ENCODE data around the gene FAM53C.
"Not testable (repeated sequence)": the region's sequence is repeated elsewhere in the genome, so short reads cannot be mapped to it uniquely, and the experiment has no call there.

FAM53C gene

GRCh38 chr5:138351517-138351916 lies 13.5 kb downstream of the FAM53C start:
- no peak for DNase-seq (ENCODE audit: low spot score)

- DNase-seq (ENCODE audit: low spot score), result peak; percentile 95
Observed at GRCh38 chr5:138352071-138352721, 14.1 kb downstream of the FAM53C start, which contains the start of gene KDM3B. TSS of gene KDM3B (plus strand) at chr5:138352685. CDS start at chr5:138352796, 111 bp downstream.

- DNase-seq (ENCODE audit: low spot score), result peak; percentile 75
Observed at GRCh38 chr5:138352722-138353559, 14.9 kb downstream of the FAM53C start.

- peak; percentile 55 for DNase-seq (ENCODE audit: low spot score)
Observed at GRCh38 chr5:138353560-138354080, 15.6 kb downstream of the FAM53C start.

GRCh38 chr5:138354387-138354786 lies 16.3 kb downstream of the FAM53C start:
- no peak for DNase-seq (ENCODE audit: low spot score)

- DNase-seq (ENCODE audit: low spot score), result peak; percentile 66
Observed at GRCh38 chr5:138354926-138355378, 16.9 kb downstream of the FAM53C start.

- DNase-seq (ENCODE audit: low spot score), result no peak
Observed at GRCh38 chr5:138359621-138360020, 21.6 kb downstream of the FAM53C start.

GRCh38 chr5:138360941-138361452 lies 22.9 kb downstream of the FAM53C start:
- no peak for DNase-seq (ENCODE audit: low spot score)

- DNase-seq (ENCODE audit: low spot score), result no peak
Observed at GRCh38 chr5:138364576-138364975, 26.5 kb downstream of the FAM53C start.

- no peak for DNase-seq (ENCODE audit: low spot score)
Observed at GRCh38 chr5:138366632-138367382, 28.7 kb downstream of the FAM53C start.

- DNase-seq (ENCODE audit: low spot score), result no peak
Observed at GRCh38 chr5:138369261-138369660, 31.2 kb downstream of the FAM53C start.

GRCh38 chr5:138369706-138370105 lies 31.6 kb downstream of the FAM53C start:
- DNase-seq (ENCODE audit: low spot score), result no peak

- no peak for DNase-seq (ENCODE audit: low spot score)
Observed at GRCh38 chr5:138370537-138370936, 32.5 kb downstream of the FAM53C start.

- no peak for DNase-seq (ENCODE audit: low spot score)
Observed at GRCh38 chr5:138371454-138371853, 33.4 kb downstream of the FAM53C start.

GRCh38 chr5:138372225-138372624 lies 34.2 kb downstream of the FAM53C start:
- DNase-seq (ENCODE audit: low spot score), result no peak

GRCh38 chr5:138372653-138373052 lies 34.6 kb downstream of the FAM53C start:
- DNase-seq (ENCODE audit: low spot score), result no peak

- no peak for DNase-seq (ENCODE audit: low spot score)
Observed at GRCh38 chr5:138382347-138382746, 44.3 kb downstream of the FAM53C start.

GRCh38 chr5:138385660-138386059 lies 47.6 kb downstream of the FAM53C start:
- DNase-seq (ENCODE audit: low spot score), result no peak

- DNase-seq (ENCODE audit: low spot score), result no peak
Observed at GRCh38 chr5:138386290-138386689, 48.2 kb downstream of the FAM53C start.

GRCh38 chr5:138389332-138389731 lies 51.3 kb downstream of the FAM53C start:
- no peak for DNase-seq (ENCODE audit: low spot score)

- DNase-seq (ENCODE audit: low spot score), result not testable (repeated sequence)
Observed at GRCh38 chr5:138389911-138390310, 51.8 kb downstream of the FAM53C start.

GRCh38 chr5:138391859-138392386 lies 53.9 kb downstream of the FAM53C start:
- no peak for DNase-seq (ENCODE audit: low spot score)

Measured in germinal center (tissue), 1 donor.